Left ventricle myocardium inferior (tissue), 1 donor: ENCODE results near the gene PACSIN1. TPM values are rescaled to one million over a fixed set of nuclear protein-coding genes. Genes with fewer than 3 reads are reported as not detected.
A peak's percentile ranks its signal among the peaks of the same experiment; 100 is the strongest.

Experiments used
- DNase-seq: peaks from one replicate; pipeline ENCODE4 v3.0.0-alpha.2; 2020
- H3K27ac ChIP-seq: fragments of 200-600 bp; replicated peaks from 2 replicates; pipeline ENCODE4 v1.8.0; 2021
- H3K27me3 ChIP-seq: fragments of 200-600 bp; 2 replicates; pipeline ENCODE4 v1.8.0; 2021; ENCODE audit warnings: low read depth
- H3K36me3 ChIP-seq: fragments of 200-600 bp; 2 replicates; pipeline ENCODE4 v1.8.0; 2021
- H3K4me1 ChIP-seq: fragments of 200-600 bp; 2 replicates; pipeline ENCODE4 v1.8.0; 2021
- H3K4me3 ChIP-seq: fragments of 200-600 bp; 2 replicates; pipeline ENCODE4 v1.8.0; 2021; ENCODE audit warnings: mild to moderate bottlenecking, moderate library complexity
- H3K9me3 ChIP-seq: fragments of 200-600 bp; replicated peaks from 2 replicates; pipeline ENCODE4 v1.8.0; 2021
- intact Hi-C: fragments of 100-400 bp; cut with micrococcal nuclease; formaldehyde crosslinking; loops from one replicate; pipeline ENCODE4 v1.11.0; 2022
- total RNA-seq: library from RNA; stranded (reverse); fragmentation: NEBNext Ultra II Directional; extraction: Animal tissue kit (Norgen Biotek cat#: 25700); gene quantifications from one replicate; pipeline ENCODE4 v1.2.1, GENCODE V29; 2021
- TF ChIP-seq, protein P1 (sequence below): fragments of 200-600 bp; IDR thresholded peaks from 2 replicates; pipeline ENCODE4 v1.8.0; 2021; ENCODE audit warnings: antibody characterized with exemption, mild to moderate bottlenecking, borderline replicate concordance
- donor health status: DM: no; HTN: yes; CAD: no; lungs with severe emphysema.

Gene PACSIN1
- total RNA-seq, 1 donor from 2014 or later = 15.2 TPM

DNA sequence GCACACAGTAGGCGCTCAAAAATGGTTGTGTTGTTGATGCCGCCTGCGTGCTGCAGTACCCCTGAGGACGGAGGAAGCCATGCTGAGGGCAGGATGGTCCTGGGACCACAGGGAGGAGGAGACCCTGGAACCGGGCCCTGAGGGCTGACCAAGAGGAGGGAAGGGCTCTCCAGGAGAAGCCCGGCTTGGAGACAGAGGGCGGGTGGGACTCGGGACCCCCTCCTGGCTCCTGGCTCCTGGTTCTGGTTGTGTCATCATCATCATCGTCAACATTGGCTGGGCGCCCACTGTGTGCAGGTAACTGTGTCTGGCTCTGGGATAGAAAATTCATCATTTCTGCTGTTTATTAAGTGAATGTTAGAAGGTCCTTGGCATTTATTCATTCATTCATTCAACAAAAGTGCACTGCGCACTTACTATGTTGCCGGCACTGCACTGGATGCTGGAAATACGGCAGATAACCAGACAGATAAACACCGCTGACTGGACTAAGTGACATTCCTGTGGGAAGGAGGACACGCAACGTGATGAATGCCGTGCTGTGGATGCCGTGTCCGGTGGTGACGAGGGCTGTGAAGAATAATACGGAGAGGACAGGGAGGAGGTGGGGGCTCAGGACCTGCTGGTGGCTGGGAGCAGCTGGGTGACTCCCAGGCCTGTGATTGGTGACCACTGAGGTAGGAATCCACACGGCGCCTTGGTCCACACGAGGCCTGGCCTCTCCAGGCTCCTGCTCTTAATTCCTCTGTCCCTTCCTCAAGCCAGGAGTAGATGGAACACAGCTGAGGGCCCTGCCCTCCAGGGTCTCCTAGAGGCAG, 55.0 kb downstream of the PACSIN1 start:
- peak; percentile 6 for DNase-seq
- Histone ChIP-seq H3K27me3 (peaks cover 23% of the 10 kb centered on the region), H3K4me1 (no peaks in the 10 kb centered on the region), H3K4me3 (no peak overlapping the region), H3K36me3 (no peaks in the 10 kb centered on the region), H3K9me3 (no peaks in the 10 kb centered on the region), H3K27ac (no peak overlapping the region)
- intact Hi-C loops = no loop called here
- TF ChIP-seq, protein P1, sequence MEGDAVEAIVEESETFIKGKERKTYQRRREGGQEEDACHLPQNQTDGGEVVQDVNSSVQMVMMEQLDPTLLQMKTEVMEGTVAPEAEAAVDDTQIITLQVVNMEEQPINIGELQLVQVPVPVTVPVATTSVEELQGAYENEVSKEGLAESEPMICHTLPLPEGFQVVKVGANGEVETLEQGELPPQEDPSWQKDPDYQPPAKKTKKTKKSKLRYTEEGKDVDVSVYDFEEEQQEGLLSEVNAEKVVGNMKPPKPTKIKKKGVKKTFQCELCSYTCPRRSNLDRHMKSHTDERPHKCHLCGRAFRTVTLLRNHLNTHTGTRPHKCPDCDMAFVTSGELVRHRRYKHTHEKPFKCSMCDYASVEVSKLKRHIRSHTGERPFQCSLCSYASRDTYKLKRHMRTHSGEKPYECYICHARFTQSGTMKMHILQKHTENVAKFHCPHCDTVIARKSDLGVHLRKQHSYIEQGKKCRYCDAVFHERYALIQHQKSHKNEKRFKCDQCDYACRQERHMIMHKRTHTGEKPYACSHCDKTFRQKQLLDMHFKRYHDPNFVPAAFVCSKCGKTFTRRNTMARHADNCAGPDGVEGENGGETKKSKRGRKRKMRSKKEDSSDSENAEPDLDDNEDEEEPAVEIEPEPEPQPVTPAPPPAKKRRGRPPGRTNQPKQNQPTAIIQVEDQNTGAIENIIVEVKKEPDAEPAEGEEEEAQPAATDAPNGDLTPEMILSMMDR = no peak

DNA sequence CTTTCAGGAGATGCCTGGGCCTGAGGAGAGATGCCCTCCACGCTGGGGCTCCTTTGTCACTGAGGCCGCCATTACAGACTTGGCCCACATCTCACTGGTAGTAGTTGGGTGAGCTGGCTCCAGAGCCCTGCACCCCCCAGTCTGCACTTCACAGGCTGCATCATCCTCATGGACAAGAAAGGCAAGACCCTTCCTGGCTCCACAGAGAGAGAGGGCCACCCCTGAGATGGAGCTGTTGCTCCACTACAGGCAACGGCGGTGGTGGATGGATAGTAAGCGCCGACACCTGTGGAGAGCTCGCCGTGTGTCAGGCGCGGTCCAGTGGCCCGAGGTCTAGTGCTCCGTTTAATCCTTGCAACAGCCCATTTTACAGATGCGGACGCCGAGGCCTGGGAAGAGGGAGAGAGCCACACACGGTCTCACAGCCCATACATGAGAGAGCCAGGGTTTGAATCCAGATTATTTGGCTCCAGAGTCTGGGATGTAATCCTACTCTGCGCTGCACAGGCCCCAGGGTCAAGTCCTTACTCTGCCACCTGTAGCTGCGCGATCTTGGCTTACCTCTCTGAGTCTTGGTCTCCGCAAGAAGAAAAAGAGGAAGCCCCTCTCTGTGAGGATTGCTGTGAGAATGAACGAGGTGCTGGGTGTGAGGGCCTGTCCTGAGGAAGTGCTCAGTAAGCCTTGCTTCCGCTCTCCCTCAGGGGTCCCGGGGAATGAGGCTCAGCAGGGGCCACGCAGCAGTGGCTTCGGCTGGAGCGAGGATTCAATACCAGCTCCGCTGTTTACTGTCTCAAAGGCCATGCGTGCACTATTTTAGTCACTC, 55.8 kb downstream of the PACSIN1 start:
- Histone ChIP-seq H3K4me3 (no peak overlapping the region), H3K4me1 (peaks cover 6% of the 10 kb centered on the region), H3K36me3 (no peaks in the 10 kb centered on the region), H3K27ac (no peak overlapping the region), H3K9me3 (no peaks in the 10 kb centered on the region), H3K27me3 (peaks cover 15% of the 10 kb centered on the region)
- intact Hi-C loops = no loop called here
- TF ChIP-seq, protein P1 = no peak
- DNase-seq = peak; percentile 7

DNA sequence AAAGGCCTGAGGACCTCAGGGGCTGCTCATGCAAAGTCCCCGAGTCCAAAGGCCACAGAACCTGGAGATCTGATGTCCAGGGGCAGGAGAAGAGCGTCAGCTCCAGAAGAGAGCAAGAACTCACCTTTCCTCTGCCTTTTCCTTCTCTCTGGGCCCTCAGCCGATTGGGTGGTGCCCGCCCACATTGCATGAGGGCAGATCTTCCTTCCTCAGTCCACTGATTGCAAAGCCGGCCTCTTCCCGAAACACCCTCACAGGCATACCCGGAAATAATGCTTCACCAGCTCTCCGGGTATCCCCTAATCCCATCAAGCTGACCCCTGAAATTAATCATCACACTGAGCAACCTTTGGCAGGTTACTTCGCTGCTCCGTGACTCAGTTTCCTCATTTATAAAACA, 56.9 kb downstream of the PACSIN1 start:
- intact Hi-C loops = no loop called here
- Histone ChIP-seq H3K36me3 (no peaks in the 10 kb centered on the region), H3K4me3 (no peak overlapping the region), H3K4me1 (peaks cover 12% of the 10 kb centered on the region), H3K27ac (no peak overlapping the region), H3K27me3 (peaks cover 5% of the 10 kb centered on the region), H3K9me3 (no peaks in the 10 kb centered on the region)
- DNase-seq = peak; percentile 6
- TF ChIP-seq, protein P1 = no peak

DNA sequence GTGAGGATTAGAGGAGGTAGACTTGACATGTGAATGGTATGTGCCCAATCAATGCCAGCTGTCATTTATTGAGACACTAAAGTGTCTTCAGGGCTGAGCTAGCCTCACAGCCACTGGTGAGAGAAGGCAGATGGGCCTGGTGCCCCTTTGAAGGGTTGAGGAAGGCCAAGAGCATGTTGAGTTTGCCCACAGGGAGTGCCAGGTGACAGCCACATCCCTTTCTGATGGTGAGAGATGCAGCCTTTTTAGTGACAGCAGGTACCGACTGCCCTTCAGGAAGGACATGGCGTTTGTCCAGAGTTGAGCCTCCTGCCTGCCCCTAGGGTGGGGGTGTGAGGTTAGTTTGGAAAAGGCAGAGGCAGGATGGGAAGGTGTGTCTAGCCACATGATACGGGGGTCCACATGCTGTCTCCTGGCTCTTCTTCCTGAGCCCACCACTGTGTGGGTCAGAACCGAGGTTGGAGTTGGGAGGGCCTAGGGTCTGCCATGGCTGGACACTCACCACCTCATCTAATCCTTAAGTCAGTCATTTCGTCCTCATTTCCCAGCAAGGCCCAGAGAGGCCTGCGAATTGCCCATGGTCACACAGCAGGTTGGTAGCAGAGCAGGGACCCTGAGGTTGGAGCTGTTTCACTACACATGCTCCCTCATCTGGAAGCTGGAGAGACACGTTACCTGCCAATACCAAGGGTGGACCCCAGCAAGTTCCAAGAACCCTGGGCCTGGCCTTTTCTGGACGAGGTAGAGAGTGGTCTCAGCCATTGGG, 57.7 kb downstream of the PACSIN1 start:
- Histone ChIP-seq H3K27ac (no peak overlapping the region), H3K36me3 (no peaks in the 10 kb centered on the region), H3K4me1 (peaks cover 12% of the 10 kb centered on the region), H3K9me3 (no peaks in the 10 kb centered on the region), H3K4me3 (no peak overlapping the region), H3K27me3 (no peaks in the 10 kb centered on the region)
- DNase-seq = peak; percentile 2
- TF ChIP-seq, protein P1 = no peak
- intact Hi-C loops = no loop called here

DNA sequence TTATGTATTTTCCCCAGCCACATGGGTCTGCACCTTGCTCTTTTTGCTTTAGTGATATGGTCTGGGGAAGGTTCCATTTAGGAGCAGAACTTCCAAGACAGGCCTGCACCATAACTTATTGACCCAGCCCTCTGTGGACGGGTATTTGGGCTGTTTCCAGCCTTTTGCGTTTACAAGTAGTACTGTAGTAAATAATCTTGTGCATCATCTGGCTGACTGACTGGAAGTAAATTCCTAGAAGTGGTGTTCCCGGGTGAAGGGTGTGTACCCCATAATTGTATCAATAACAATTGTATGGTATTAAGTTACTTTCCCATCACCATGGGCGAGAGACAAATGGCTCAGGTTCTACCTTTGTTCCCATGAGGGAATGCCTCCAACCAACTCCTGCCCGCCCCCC, 58.6 kb downstream of the PACSIN1 start:
- TF ChIP-seq, protein P1 = no peak
- intact Hi-C loops = no loop called here

More for the DNA sequence above, 58.6 kb downstream of the PACSIN1 start:
- H3K27me3 ChIP-seq = no peaks in the 10 kb centered on the region
- peaks cover 12% of the 10 kb centered on the region for H3K4me1 ChIP-seq
- no peak overlapping the region for H3K27ac ChIP-seq
- no peaks in the 10 kb centered on the region for H3K9me3 ChIP-seq
- no peak for DNase-seq
- no peaks in the 10 kb centered on the region for H3K36me3 ChIP-seq
- H3K4me3 ChIP-seq = no peak overlapping the region
